AG08395 (cell line): ENCODE data around the gene CCDC93.

Source experiments
- DNase-seq: peaks from one replicate; pipeline ENCODE4 v3.0.0; 2012; ENCODE audit warnings: mixed read lengths, low spot score

The CCDC93 gene

GRCh38 chr2:118013724-118014491, at the start of gene CCDC93:
CCDC93 (minus strand) TSS chr2:118014070; CDS start chr2:118013995, 75 bp downstream.
- peak; percentile 100 for DNase-seq

- no peak for DNase-seq
Measured at GRCh38 chr2:118062669-118063068, 48.8 kb upstream of the CCDC93 start.

- peak; percentile 46 for DNase-seq
Measured at GRCh38 chr2:118062048-118062447, 48.2 kb upstream of the CCDC93 start.

- peak; percentile 75 for DNase-seq
Measured at GRCh38 chr2:118061135-118061955, 47.5 kb upstream of the CCDC93 start.

GRCh38 chr2:118059919-118060478, 46.1 kb upstream of the CCDC93 start:
- peak; percentile 77 for DNase-seq

- DNase-seq = no peak
Measured at GRCh38 chr2:118058951-118059350, 45.1 kb upstream of the CCDC93 start.

GRCh38 chr2:118056801-118057200, 42.9 kb upstream of the CCDC93 start:
- DNase-seq = no peak

GRCh38 chr2:118056165-118056534, 42.3 kb upstream of the CCDC93 start:
- DNase-seq = no peak

GRCh38 chr2:118055512-118056164, 41.8 kb upstream of the CCDC93 start:
- DNase-seq = no peak

- no peak for DNase-seq
Measured at GRCh38 chr2:118054213-118055008, 40.5 kb upstream of the CCDC93 start.

- no peak for DNase-seq
Measured at GRCh38 chr2:118053681-118054080, 39.8 kb upstream of the CCDC93 start.

GRCh38 chr2:118052474-118052873, 38.6 kb upstream of the CCDC93 start:
- no peak for DNase-seq

GRCh38 chr2:118051826-118052358, 38.0 kb upstream of the CCDC93 start:
- no peak for DNase-seq

- DNase-seq = no peak
Measured at GRCh38 chr2:118050974-118051373, 37.1 kb upstream of the CCDC93 start.

- DNase-seq = peak; percentile 11
Measured at GRCh38 chr2:118050386-118050785, 36.5 kb upstream of the CCDC93 start.

- no peak for DNase-seq
Measured at GRCh38 chr2:118049816-118050140, 35.9 kb upstream of the CCDC93 start.

- no peak for DNase-seq
Measured at GRCh38 chr2:118049140-118049815, 35.4 kb upstream of the CCDC93 start.

GRCh38 chr2:118048401-118048800, 34.5 kb upstream of the CCDC93 start:
- peak; percentile 25 for DNase-seq

GRCh38 chr2:118047380-118047826, 33.5 kb upstream of the CCDC93 start:
- peak; percentile 45 for DNase-seq

GRCh38 chr2:118046634-118047210, 32.9 kb upstream of the CCDC93 start:
- DNase-seq = peak; percentile 52
